LNCaP clone FGC (cell line): ENCODE data around the gene TM4SF1.
A peak's percentile ranks its signal among the peaks of the same experiment; 100 is the strongest.

ENCODE experiments used
- DNase-seq: peaks from one replicate; pipeline ENCODE4 v3.0.0-alpha.2; 2011; ENCODE audit warnings: low read depth
- H3K4me3 ChIP-seq: 2 replicates; pipeline ENCODE4 v1.5.1; 2011; ENCODE audit warnings: mild to moderate bottlenecking, low read depth, low read length, control low read depth
- TF ChIP-seq, protein P1 (sequence below): IDR thresholded peaks from 2 replicates; pipeline ENCODE4 v1.5.1; 2012; ENCODE audit warnings: mild to moderate bottlenecking; ENCODE audit not compliant: control insufficient read depth, insufficient read depth; ENCODE audit errors: extremely low read depth

Gene TM4SF1

DNA sequence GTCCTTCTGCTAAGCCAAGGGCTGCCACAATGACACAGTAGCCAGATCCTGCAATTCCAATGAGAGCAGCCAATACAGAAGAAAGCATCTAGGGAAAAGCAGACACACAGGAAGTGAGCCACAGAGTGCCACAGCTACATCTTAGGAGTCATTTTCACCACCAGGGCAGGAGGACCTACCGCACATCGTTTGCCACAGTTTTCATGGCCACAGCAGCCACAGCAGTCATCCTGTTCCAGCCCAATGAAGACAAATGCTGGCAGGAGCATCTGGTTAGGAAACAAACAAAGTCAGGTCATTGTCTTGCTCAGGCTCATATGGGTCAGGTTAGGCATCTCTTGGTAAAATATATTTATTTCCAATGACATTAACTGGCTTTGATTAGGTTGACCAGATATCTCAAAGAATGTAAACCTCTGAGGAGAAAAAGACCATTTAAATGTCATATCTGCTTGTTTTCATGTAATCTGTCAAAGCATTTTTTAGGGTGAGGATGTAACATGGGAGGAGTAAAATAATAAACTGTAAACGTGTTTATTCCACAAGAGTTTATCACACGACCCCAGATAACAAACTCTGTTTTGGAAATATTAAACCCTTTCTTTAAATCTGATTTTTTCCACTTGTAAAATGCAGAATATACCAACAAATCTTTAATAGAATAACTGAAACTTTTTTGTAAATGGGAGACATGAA is 1.8 kb downstream of the TM4SF1 start:
- TF ChIP-seq, protein P1, sequence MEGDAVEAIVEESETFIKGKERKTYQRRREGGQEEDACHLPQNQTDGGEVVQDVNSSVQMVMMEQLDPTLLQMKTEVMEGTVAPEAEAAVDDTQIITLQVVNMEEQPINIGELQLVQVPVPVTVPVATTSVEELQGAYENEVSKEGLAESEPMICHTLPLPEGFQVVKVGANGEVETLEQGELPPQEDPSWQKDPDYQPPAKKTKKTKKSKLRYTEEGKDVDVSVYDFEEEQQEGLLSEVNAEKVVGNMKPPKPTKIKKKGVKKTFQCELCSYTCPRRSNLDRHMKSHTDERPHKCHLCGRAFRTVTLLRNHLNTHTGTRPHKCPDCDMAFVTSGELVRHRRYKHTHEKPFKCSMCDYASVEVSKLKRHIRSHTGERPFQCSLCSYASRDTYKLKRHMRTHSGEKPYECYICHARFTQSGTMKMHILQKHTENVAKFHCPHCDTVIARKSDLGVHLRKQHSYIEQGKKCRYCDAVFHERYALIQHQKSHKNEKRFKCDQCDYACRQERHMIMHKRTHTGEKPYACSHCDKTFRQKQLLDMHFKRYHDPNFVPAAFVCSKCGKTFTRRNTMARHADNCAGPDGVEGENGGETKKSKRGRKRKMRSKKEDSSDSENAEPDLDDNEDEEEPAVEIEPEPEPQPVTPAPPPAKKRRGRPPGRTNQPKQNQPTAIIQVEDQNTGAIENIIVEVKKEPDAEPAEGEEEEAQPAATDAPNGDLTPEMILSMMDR = no peak
- no peak for DNase-seq
- no peak overlapping the region; the same call in 1 of the 2 replicates for H3K4me3 ChIP-seq

DNA sequence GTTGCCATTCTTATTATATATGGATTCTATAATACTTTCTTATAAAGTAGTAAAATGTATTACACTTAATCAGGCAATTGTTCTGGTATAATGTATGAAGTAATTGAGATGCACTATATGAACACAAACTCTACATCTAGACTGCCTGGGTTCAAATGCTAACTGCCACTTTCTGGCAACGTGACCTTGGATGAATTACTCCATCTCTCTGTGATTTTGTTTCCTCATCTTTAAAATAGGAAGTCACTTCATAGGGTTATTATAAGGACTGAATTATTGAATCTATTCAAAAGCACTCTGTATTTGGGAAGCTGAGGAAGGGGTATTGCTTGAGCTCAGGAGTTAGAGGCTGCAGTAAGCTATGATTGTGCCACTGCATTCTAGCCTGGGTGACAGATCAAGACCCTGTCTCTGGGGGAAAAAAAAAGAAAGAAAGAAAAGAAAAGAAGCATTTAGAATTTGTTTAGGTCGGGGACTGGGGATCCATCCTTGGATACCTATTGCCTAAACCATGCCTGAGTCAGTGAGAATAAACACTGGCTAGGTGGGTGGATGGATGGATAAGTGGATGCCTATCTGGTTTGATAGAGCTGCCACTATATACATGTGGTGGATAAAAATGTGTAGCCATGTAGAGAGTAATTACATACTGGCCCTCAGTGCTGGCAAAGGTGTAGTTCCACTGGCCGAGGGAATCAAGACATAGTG is 2.5 kb downstream of the TM4SF1 start:
- H3K4me3 ChIP-seq = no peak overlapping the region
- TF ChIP-seq, protein P1 = no peak
- no peak for DNase-seq

DNA sequence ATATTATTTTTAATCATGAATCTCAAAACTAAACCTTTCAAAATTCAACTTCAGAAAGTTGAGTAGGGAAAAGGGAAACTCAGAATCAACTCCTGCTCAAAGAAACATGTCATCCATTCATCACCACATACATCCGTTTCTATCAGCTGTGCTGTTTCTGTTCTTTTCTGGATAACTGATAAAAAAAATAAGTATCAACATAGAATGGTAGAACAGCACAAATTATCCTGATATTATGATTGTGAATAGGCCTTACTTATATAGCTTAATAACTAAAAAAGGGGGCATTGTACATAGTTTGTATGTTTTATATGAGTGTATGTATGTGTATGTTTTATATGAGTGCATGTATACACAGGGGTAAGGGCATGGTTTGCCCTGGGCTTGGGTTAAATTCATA is 3.1 kb downstream of the TM4SF1 start:
- TF ChIP-seq, protein P1 = no peak
- DNase-seq = no peak

DNA sequence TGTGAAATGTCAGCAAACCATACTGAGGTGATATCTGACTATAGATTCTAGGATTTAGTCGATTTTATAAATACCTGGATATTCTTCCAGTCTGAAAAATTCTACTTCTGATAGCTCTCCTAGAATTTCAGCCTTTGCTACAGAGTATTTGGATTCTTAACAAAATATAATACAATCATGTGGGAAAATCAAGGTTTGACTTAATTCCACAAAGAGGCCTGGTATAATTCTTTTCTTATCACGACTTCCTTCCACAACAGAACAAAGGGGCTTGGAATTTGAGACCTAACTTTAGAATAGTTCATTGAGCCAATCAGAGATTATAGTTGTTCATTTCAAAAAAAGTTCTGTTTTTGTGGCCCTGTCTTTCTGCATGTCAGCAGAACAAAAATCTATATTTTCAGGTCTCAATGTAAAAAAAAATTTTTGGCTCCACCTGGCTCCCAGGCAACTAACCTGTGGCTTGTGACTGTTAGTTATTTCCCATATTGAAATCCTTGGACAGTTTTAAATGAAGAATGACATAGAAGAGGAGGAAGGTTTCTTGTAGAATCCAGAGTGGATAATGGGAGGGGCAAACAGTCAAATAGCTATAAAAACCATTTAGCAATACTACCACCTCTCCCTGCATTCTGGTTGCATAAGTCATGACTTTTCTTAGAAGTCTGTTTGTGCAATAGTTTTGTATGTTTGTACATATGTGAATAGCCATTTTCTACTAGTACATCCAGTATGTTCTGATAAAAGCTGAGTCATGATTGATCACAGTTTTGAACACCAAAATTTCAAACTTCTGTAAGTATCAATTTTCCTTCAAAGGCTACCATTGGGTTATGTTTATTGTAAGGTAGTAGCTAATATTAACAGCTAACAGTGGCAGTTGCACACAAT is 4.0 kb downstream of the TM4SF1 start:
- no peak overlapping the region for H3K4me3 ChIP-seq
- no peak for DNase-seq
- TF ChIP-seq, protein P1 = no peak

More for the DNA sequence above, 3.1 kb downstream of the TM4SF1 start:
- no peak overlapping the region for H3K4me3 ChIP-seq

DNA sequence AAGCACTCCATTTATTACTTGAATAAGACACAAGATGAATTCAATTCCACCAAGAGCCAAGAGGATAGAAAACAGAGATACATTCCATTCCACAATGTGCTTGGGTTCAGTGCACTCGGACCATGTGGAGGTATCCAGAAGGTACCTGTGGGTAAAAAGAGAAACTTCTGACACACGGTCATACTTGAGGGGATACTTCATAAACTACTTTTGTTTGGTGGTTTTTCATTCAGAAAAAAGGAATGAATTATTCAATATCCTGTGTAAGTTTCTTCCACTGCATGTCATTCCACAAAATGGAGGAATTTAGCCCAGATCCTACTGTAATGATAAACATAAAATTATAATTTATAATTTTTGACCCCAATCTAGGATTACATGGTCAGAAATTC is 5.7 kb downstream of the TM4SF1 start:
- TF ChIP-seq, protein P1 = no peak

DNA sequence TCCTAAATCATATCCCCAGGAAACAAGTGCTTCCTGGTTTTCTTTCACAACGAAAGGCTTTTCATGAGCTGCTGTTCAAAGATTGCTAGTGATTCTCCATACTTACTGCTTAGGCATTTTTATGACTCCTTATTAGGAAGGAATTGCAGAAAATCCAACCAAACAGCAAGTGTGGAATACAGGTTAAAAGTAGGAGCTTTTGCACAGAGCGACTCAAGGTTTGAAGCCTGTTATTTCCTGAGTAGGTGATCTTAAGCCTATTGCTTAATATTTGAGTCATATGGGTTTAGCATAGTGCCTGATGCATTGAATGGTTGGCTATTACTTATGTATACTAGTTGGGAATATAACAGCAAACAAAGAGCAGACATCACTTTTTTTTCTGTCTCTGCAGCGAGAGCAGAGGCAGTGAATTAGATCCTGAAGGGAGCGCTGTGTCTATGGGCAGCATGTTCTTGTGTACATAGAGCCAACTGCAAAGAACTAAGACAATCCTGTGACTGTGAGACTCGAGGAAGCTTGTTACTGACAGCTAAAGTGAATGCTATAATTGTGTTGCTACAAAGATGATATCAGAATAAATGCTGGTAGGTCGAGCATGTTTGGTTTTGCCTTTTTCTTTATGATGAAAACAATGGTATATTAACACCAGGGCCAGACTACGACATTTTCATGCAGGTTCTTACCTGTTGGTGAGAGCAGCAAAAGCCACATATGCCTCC is 6.3 kb downstream of the TM4SF1 start:
- peak; percentile 45 for DNase-seq
- TF ChIP-seq, protein P1 = peak; percentile 32
- H3K4me3 ChIP-seq = no peak overlapping the region

More for the DNA sequence above, 5.7 kb downstream of the TM4SF1 start:
- no peak for DNase-seq
- no peak overlapping the region for H3K4me3 ChIP-seq
